Type B pancreatic cell (in vitro differentiated cells): ENCODE data around the gene XPO5. TPM values are rescaled to one million over a fixed set of nuclear protein-coding genes. Genes with fewer than 3 reads are reported as not detected.

Experiments
- DNase-seq: peaks from one replicate; pipeline ENCODE4 v3.0.0; 2021; ENCODE audit warnings: mixed read lengths; ENCODE audit not compliant: unreplicated experiment; ENCODE audit errors: extremely low spot score
- H3K27ac Mint-ChIP-seq: 2 replicates; pipeline ENCODE4 v1.8.0; 2021; ENCODE audit warnings: mild to moderate bottlenecking, mixed read lengths
- H3K27me3 Mint-ChIP-seq: 2 replicates; pipeline ENCODE4 v1.8.0; 2021; ENCODE audit warnings: mixed read lengths
- H3K36me3 Mint-ChIP-seq: 2 replicates; pipeline ENCODE4 v1.8.0; 2021; ENCODE audit warnings: mixed read lengths
- H3K4me1 Mint-ChIP-seq: one replicate; pipeline ENCODE4 v1.8.0; 2021; ENCODE audit warnings: mixed read lengths; ENCODE audit not compliant: unreplicated experiment
- H3K4me3 Mint-ChIP-seq: 2 replicates; pipeline ENCODE4 v1.8.0; 2021; ENCODE audit warnings: mild to moderate bottlenecking, mixed read lengths
- H3K9me3 Mint-ChIP-seq: 2 replicates; pipeline ENCODE4 v1.8.0; 2021; ENCODE audit warnings: mixed read lengths
- total RNA-seq: library from RNA; stranded (reverse); gene quantifications from 2 replicates; pipeline ENCODE4 v1.2.1, GENCODE V29; 2021; ENCODE audit warnings: low replicate concordance
- TF ChIP-seq, protein P1 (sequence below): fragments of 200-600 bp; sonication (generic); conservative IDR thresholded peaks from 2 replicates; pipeline ENCODE4 v1.5.0; 2021; ENCODE audit warnings: antibody characterized with exemption, mild to moderate bottlenecking

Gene XPO5
- total RNA-seq, 1 donor from 2014 or later = 61.1 TPM

- H3K27ac Mint-ChIP-seq = peak overlapping the region; percentile 57
- H3K4me1 Mint-ChIP-seq = peaks cover 26% of the 10 kb centered on the region
- no peaks in the 10 kb centered on the region for H3K27me3 Mint-ChIP-seq
- H3K36me3 Mint-ChIP-seq = peaks cover 25% of the 10 kb centered on the region
- DNase-seq = no peak
- TF ChIP-seq, protein P1, sequence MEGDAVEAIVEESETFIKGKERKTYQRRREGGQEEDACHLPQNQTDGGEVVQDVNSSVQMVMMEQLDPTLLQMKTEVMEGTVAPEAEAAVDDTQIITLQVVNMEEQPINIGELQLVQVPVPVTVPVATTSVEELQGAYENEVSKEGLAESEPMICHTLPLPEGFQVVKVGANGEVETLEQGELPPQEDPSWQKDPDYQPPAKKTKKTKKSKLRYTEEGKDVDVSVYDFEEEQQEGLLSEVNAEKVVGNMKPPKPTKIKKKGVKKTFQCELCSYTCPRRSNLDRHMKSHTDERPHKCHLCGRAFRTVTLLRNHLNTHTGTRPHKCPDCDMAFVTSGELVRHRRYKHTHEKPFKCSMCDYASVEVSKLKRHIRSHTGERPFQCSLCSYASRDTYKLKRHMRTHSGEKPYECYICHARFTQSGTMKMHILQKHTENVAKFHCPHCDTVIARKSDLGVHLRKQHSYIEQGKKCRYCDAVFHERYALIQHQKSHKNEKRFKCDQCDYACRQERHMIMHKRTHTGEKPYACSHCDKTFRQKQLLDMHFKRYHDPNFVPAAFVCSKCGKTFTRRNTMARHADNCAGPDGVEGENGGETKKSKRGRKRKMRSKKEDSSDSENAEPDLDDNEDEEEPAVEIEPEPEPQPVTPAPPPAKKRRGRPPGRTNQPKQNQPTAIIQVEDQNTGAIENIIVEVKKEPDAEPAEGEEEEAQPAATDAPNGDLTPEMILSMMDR = no peak
- peak overlapping the region; percentile 68 for H3K4me3 Mint-ChIP-seq
- H3K9me3 Mint-ChIP-seq = no peaks in the 10 kb centered on the region
Observed at GRCh38 chr6:43579171-43579570, 3.3 kb upstream of the XPO5 start.

DNA sequence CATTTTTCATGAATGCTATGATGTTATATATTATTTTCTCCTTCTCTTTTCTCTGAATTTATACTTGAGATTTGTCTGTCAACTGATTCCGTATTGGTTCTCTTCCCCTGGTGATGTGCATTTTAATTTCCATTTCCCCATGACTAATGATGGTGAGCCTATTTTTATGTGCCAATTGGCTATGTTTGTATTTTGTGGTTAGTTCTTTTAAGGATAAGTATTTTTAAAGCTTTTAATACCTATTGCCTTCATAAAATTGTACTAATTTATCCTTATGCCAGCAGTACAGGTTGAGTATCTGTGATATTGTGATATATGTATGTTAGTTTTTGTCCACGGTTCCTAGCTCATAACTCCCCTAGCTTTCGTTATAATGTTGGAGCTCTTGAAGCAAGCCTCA, 2.9 kb upstream of the XPO5 start:
- no peak for DNase-seq
- H3K36me3 Mint-ChIP-seq = peaks cover 24% of the 10 kb centered on the region
- H3K4me3 Mint-ChIP-seq = peak overlapping the region; percentile 68
- TF ChIP-seq, protein P1 = no peak
- peak overlapping the region; percentile 57 for H3K27ac Mint-ChIP-seq
- no peaks in the 10 kb centered on the region for H3K27me3 Mint-ChIP-seq
- H3K9me3 Mint-ChIP-seq = no peaks in the 10 kb centered on the region
- peaks cover 26% of the 10 kb centered on the region for H3K4me1 Mint-ChIP-seq

GRCh38 chr6:43575105-43575771, 600 bp downstream of the XPO5 start:
- DNase-seq = peak; percentile 79
- Mint-ChIP-seq H3K27ac (peak overlapping the region; percentile 92), H3K36me3 (peaks cover 19% of the 10 kb centered on the region), H3K4me3 (peak overlapping the region; percentile 100), H3K27me3 (no peaks in the 10 kb centered on the region), H3K9me3 (no peaks in the 10 kb centered on the region), H3K4me1 (peaks cover 26% of the 10 kb centered on the region)
- TF ChIP-seq, protein P1 = no peak

- H3K4me3 Mint-ChIP-seq = peak overlapping the region; percentile 4
- peaks cover 20% of the 10 kb centered on the region for H3K36me3 Mint-ChIP-seq
- TF ChIP-seq, protein P1 = no peak
- H3K4me1 Mint-ChIP-seq = peaks cover 7% of the 10 kb centered on the region
- no peak overlapping the region for H3K27ac Mint-ChIP-seq
- no peaks in the 10 kb centered on the region for H3K9me3 Mint-ChIP-seq
- no peaks in the 10 kb centered on the region for H3K27me3 Mint-ChIP-seq
- DNase-seq = no peak
Observed at GRCh38 chr6:43572015-43572414, 3.8 kb downstream of the XPO5 start.

GRCh38 chr6:43570876-43571441, 4.9 kb downstream of the XPO5 start:
- Mint-ChIP-seq H3K27me3 (no peaks in the 10 kb centered on the region), H3K9me3 (no peaks in the 10 kb centered on the region), H3K27ac (peak overlapping the region; percentile 77), H3K4me3 (peak overlapping the region; percentile 38), H3K36me3 (peaks cover 20% of the 10 kb centered on the region), H3K4me1 (peaks cover 6% of the 10 kb centered on the region)
- TF ChIP-seq, protein P1 = no peak
- DNase-seq = no peak
